GM15510 (cell line): ENCODE measurements around the gene WBP1L.

Experiments
- POLR2A ChIP-seq: IDR thresholded peaks from 3 replicates; pipeline ENCODE4 v1.6.1; 2011; ENCODE audit warnings: borderline replicate concordance; ENCODE audit not compliant: insufficient read length; ENCODE audit errors: extremely low read depth

Gene WBP1L

DNA sequence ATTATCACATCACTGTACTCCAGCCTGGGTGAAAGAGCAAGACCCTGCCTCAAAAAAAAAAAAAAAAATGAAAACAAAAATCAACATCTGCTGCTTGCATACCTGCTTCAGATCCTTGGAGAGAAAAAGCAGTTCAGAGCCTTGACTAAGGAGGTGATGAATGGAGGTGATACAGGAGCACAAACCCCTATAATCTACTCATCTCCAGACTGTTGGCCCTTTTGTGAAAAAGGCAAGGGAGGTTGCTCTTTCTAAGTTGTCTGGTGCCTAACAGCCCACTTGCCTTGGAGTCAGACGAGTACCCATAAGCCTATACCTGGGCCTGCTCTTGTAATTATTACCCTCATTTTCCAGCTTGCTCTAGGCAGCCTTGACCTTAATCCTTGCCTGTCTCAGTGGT, 27.9 kb upstream of the WBP1L start:
- TF ChIP-seq POLR2A, result no peak

DNA sequence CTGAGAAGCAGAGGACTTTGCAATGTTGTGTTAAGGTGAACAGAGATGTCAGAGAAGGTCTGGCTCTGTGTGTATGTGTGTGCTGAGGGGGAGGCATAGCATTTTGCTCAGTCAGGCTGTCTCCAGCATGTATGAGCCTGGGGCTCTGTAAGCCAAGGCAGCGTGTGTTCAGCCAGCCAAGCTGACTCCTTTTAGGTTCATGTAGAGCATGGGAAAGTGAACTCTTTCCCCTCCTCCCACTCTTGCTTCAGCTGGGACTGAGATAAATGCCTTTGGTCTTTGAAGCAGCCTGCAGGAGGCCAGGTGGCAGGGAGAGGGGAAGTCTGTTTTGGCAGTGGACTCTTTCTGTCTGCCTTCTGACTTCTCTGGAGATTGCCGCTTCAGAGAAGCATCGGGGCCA, 25.5 kb upstream of the WBP1L start:
- TF ChIP-seq POLR2A, result no peak

GRCh38 chr10:102720337-102720736, 23.4 kb upstream of the WBP1L start:
- TF ChIP-seq POLR2A, result no peak

DNA sequence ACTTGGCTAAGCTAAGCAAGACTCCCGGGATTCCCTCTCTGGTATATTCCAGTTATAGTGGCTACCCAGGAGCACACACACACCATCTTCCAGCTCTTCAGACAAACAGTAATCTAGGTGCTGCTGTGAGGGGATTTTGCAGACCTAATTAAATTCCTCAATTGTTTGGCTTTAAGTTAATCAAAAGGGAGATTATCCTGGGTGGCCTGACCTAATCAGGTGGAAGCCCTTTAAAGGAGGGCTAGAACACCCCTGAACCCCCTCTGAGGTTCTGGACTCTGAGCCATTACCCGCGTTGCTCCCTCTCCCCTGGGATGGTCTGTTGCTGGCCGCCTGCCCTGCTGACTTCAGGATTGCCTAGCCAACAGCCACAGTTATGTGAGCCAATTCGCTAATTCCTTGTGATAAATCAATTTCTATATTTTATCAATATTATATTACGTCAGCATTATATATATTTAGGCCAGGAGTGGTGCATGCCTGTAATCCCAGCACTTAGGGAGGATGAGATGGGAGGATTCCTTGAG, 22.9 kb upstream of the WBP1L start:
- no peak for TF ChIP-seq POLR2A

- no peak for TF ChIP-seq POLR2A
Observed at GRCh38 chr10:102721954-102722353, 21.8 kb upstream of the WBP1L start.

- TF ChIP-seq POLR2A, result no peak
Observed at GRCh38 chr10:102723989-102724388, 19.8 kb upstream of the WBP1L start.

DNA sequence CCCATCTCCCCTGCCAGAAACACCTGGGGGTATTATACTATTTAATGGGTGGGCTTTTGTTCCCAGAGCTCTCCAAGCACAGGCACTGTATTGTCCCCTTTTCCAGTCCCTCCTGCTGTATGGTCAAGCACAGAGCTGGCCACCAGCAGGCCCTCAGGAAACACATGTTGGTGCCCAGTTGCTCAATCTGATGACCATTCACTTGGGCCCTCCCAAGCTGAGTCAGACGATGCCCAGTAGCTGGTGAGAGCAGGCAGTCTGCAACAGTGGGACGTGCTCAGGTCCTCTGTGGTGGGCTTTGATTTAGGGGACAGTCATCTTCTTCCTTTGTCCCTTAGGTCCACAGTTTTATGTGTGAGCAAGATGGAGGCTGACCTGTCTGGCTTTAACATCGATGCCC, 17.5 kb upstream of the WBP1L start:
- no peak for TF ChIP-seq POLR2A

- no peak for TF ChIP-seq POLR2A
Observed at GRCh38 chr10:102727037-102727818, 16.5 kb upstream of the WBP1L start.

DNA sequence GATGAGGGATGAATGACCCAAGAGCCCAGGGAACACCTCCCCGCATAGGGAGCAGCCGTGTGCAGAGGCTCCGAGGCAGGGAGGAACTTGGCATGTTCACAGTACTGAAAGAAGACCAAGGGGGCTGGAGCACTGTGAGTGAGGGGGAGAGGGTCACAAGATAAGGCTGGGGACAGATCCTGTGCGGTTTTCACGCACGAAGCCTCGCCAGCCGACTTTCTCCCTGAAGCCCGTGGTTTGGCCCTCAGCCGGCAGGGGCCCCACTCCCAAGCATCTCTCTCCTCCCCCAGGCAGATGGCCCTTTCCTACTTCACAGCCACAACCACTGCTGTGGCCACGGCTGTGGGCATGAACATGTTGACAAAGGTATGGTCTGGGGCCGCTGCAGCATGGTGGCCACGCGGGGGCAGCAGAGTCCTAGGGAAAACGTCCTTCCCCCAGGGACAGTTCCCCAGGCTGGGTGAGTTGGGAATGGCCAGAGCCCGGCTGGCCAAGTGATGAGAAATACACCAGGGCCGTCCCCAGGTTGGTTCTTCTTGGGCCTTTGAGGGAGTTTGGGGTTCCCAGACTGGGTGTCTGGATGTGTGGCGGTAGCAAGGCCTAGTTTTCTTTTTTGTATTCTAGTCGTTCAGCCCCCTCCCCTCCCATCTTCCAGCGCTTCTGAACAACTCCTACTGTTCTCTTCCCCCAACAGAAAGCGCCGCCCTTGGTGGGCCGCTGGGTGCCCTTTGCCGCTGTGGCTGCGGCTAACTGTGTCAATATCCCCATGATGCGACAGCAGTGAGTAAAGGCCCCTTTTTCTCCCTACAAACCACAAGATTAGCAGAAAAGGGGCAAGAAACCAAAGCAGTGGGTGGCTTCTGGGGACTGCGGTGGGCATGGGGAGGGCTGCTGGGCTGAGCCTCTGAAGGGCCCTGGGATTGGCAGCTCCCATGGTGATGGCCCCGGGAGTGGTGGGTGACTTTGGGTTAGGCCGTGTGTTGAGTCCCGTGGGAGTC, 14.4 kb upstream of the WBP1L start:
- no peak for TF ChIP-seq POLR2A

- TF ChIP-seq POLR2A, result no peak
Observed at GRCh38 chr10:102731222-102731800, 12.4 kb upstream of the WBP1L start.

- no peak for TF ChIP-seq POLR2A
Observed at GRCh38 chr10:102732661-102733060, 11.1 kb upstream of the WBP1L start.

DNA sequence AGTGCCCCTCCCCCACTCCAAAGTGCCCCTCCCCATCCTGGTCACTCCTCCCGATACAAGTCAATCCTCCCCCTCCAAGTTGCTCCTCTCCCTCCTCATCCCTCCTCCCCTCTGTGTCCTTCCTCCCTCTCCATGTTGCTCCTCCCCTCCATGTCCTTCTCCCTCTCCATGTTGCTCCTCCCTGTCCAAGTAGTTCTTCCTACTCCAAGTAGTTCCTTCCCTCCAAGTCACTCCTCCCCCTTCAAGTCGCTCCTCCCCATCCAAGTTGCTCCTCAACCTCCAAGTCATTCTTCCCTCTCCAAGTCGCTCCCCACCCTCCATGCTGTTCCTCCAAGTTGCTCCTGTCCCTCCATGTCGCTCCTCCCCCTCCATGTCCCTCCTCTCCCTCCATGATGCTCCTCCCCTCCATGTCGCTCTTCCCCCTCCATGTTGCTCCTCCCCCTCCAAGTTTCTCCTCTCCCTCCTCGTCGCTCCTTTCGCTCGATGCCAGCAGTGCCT, 8.6 kb upstream of the WBP1L start:
- no peak for TF ChIP-seq POLR2A

DNA sequence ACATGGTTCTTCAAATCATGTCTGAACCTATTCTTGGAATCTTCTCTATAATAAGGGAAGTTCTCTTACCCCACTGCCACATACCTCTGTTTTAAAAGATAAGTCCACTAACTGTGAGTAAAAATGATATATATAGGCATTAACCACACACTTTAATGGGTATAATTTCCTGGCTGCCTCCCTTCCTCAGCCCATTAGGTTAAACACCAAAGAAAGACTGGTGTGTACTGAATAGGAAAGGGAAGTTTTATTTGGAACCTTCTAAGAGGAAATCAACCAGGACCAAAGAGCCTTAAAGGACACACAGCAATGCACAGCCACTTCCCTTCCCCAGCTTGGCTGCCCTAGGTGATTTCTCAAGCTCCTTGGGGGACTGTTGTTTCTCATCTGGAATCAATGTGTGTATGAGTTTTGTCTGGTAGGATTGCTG, 5.0 kb upstream of the WBP1L start:
- no peak for TF ChIP-seq POLR2A

- TF ChIP-seq POLR2A, result no peak
Observed at GRCh38 chr10:102740229-102740628, 3.5 kb upstream of the WBP1L start.
